Neural cell (in vitro differentiated cells): ENCODE data around the gene ADAMTS2. TPM values are rescaled to one million over a fixed set of nuclear protein-coding genes. Genes with fewer than 3 reads are reported as not detected.

Source experiments
- H2AFZ ChIP-seq: fragments of 200-600, 300-800 bp; sonication (generic), shearing (Covaris generic); 2 replicates; pipeline ENCODE4 v1.6.0; 2014; ENCODE audit warnings: low read depth, mild to moderate bottlenecking, antibody characterized with exemption, low read length, moderate library complexity
- H3F3A ChIP-seq: fragments of 200-600 bp; shearing (Covaris generic); 2 replicates; pipeline ENCODE4 v1.6.1; 2016; ENCODE audit warnings: mild to moderate bottlenecking, moderate library complexity, mixed read lengths, antibody characterized with exemption, low read length; ENCODE audit not compliant: insufficient read depth, poor library complexity, severe bottlenecking
- H3K27ac ChIP-seq: fragments of 200-600, 300-800 bp; sonication (generic), shearing (Covaris generic); 2 replicates; pipeline ENCODE4 v1.5.1; 2014; ENCODE audit warnings: mild to moderate bottlenecking, low read length, moderate library complexity
- H3K27me3 ChIP-seq: fragments of 300-800, 200-600 bp; sonication (generic), shearing (Covaris generic); 2 replicates; pipeline ENCODE4 v1.6.0; 2014; ENCODE audit warnings: mild to moderate bottlenecking, low read depth, low read length, moderate library complexity; ENCODE audit not compliant: insufficient read depth
- H3K36me3 ChIP-seq: fragments of 300-800, 200-600 bp; sonication (generic), shearing (Covaris generic); 2 replicates; pipeline ENCODE4 v1.5.1; 2014; ENCODE audit warnings: mild to moderate bottlenecking, antibody characterized with exemption, low read length, moderate library complexity; ENCODE audit not compliant: insufficient read depth
- H3K4me2 ChIP-seq: fragments of 300-800, 200-600 bp; sonication (generic), shearing (Covaris generic); 2 replicates; pipeline ENCODE4 v1.6.0; 2014; ENCODE audit warnings: mild to moderate bottlenecking, low read length
- H3K4me3 ChIP-seq: fragments of 300-800, 200-600 bp; sonication (generic), shearing (Covaris generic); 2 replicates; pipeline ENCODE4 v1.5.1; 2014; ENCODE audit warnings: mild to moderate bottlenecking, low read length, moderate library complexity
- H3K79me2 ChIP-seq: fragments of 200-600 bp; shearing (Covaris generic); replicated peaks from 2 replicates; pipeline ENCODE4 v1.6.0; 2014; ENCODE audit warnings: mild to moderate bottlenecking, low read length, moderate library complexity; ENCODE audit not compliant: insufficient read depth
- H3K9ac ChIP-seq: fragments of 300-800, 200-600 bp; sonication (generic), shearing (Covaris generic); 2 replicates; pipeline ENCODE4 v1.6.1; 2016; ENCODE audit warnings: mild to moderate bottlenecking, low read length, mixed read lengths
- H3K9me2 ChIP-seq: fragments of 200-600 bp; shearing (Covaris generic); 2 replicates; pipeline ENCODE4 v1.6.1; 2016; ENCODE audit warnings: mild to moderate bottlenecking, low read length, mixed read lengths; ENCODE audit not compliant: insufficient read depth
- H3K9me3 ChIP-seq: fragments of 200-600, 300-800 bp; sonication (generic), shearing (Covaris generic); 2 replicates; pipeline ENCODE4 v1.6.1; 2016; ENCODE audit warnings: mild to moderate bottlenecking, mixed run types, low read length, moderate library complexity, mixed read lengths
- H4K20me1 ChIP-seq: fragments of 200-600 bp; shearing (Covaris generic); 2 replicates; pipeline ENCODE4 v1.6.1; 2016; ENCODE audit warnings: mild to moderate bottlenecking, mixed run types; ENCODE audit not compliant: insufficient read depth
- EP300 ChIP-seq: fragments of 450-650 bp; conservative IDR thresholded peaks from 2 replicates; pipeline ENCODE4 v1.6.1; 2014; ENCODE audit warnings: antibody characterized with exemption, mild to moderate bottlenecking, moderate library complexity; ENCODE audit not compliant: poor library complexity, severe bottlenecking
- EZH2 ChIP-seq: fragments of 200-600, 300-800 bp; shearing (Covaris generic), sonication (generic); IDR thresholded peaks from 2 replicates; pipeline ENCODE4 v1.6.1; 2014; ENCODE audit warnings: antibody characterized with exemption, low read length, borderline replicate concordance, mild to moderate bottlenecking; ENCODE audit not compliant: insufficient read depth, poor library complexity, severe bottlenecking
- MXI1 ChIP-seq: fragments of 450-650 bp; conservative IDR thresholded peaks from 2 replicates; pipeline ENCODE4 v1.6.1; 2014; ENCODE audit warnings: antibody characterized with exemption, mild to moderate bottlenecking; ENCODE audit not compliant: poor library complexity, severe bottlenecking
- POLR2AphosphoS5 ChIP-seq: IDR thresholded peaks from 2 replicates; pipeline ENCODE4 v1.6.1; 2012
- RAD21 ChIP-seq: fragments of 450-650 bp; conservative IDR thresholded peaks from 2 replicates; pipeline ENCODE4 v1.6.1; 2014; ENCODE audit warnings: antibody characterized with exemption, mild to moderate bottlenecking, moderate library complexity
- SMC3 ChIP-seq: fragments of 450-650 bp; conservative IDR thresholded peaks from 2 replicates; pipeline ENCODE4 v1.6.1; 2014; ENCODE audit warnings: antibody characterized with exemption, mild to moderate bottlenecking, moderate library complexity; ENCODE audit not compliant: poor library complexity
- TAF1 ChIP-seq: IDR thresholded peaks from 2 replicates; pipeline ENCODE4 v1.6.1; 2012; ENCODE audit warnings: low read depth
- polyA plus RNA-seq: library from polyadenylated mRNA; depleted of rRNA; stranded (reverse); fragments of >200 nt; gene quantifications from 2 replicates; pipeline ENCODE4 v1.2.3, GENCODE V29; 2014
- TF ChIP-seq, protein P1 (sequence below): IDR thresholded peaks from 2 replicates; pipeline ENCODE4 v1.6.1; 2012; ENCODE audit warnings: borderline replicate concordance

Gene ADAMTS2
- polyA plus RNA-seq, 1 donor from 2014 or later: 0.61 TPM

DNA sequence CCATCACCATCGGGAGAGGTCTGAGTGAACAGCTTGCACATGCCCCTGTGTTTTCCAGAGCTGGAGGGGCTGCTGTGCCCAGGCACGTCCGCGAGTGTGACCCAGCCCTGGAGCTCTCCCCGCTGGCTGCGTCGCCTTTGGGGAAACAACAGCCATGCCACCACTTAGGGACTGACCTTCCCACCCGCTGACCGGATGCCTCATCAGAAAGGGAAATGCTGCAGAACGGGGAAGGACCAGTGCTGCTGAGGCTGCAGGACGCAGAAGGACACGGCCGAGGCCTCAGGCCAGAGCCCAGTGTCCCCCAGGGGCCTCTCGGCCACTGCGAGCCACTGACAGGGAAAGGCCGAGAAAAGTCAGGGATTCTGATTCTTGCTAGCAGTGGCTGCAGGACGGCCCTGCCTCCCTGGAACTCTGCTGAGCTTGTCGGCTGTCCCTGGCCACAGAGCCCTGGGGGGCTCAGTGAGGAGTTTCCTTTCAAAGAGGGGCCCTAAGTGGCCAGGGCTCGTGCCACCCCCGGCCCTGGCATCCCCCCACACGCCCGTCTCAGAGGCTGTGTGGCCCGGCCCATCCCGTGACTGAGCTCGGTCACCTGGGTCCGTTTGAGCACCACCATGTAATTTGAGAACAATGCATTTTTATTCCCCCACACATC, 154.3 kb downstream of the ADAMTS2 start:
- H3K9ac ChIP-seq: no peak overlapping the region
- no peak overlapping the region for H3K4me3 ChIP-seq
- no peaks in the 10 kb centered on the region for H3K9me3 ChIP-seq
- H3K9me2 ChIP-seq: no peaks in the 10 kb centered on the region
- H3K36me3 ChIP-seq: no peaks in the 10 kb centered on the region
- H3F3A ChIP-seq: no peaks in the 10 kb centered on the region
- H3K27me3 ChIP-seq: no peaks in the 10 kb centered on the region
- H4K20me1 ChIP-seq: no peaks in the 10 kb centered on the region
- no peaks in the 10 kb centered on the region for H3K79me2 ChIP-seq
- TF ChIP-seq, protein P1, sequence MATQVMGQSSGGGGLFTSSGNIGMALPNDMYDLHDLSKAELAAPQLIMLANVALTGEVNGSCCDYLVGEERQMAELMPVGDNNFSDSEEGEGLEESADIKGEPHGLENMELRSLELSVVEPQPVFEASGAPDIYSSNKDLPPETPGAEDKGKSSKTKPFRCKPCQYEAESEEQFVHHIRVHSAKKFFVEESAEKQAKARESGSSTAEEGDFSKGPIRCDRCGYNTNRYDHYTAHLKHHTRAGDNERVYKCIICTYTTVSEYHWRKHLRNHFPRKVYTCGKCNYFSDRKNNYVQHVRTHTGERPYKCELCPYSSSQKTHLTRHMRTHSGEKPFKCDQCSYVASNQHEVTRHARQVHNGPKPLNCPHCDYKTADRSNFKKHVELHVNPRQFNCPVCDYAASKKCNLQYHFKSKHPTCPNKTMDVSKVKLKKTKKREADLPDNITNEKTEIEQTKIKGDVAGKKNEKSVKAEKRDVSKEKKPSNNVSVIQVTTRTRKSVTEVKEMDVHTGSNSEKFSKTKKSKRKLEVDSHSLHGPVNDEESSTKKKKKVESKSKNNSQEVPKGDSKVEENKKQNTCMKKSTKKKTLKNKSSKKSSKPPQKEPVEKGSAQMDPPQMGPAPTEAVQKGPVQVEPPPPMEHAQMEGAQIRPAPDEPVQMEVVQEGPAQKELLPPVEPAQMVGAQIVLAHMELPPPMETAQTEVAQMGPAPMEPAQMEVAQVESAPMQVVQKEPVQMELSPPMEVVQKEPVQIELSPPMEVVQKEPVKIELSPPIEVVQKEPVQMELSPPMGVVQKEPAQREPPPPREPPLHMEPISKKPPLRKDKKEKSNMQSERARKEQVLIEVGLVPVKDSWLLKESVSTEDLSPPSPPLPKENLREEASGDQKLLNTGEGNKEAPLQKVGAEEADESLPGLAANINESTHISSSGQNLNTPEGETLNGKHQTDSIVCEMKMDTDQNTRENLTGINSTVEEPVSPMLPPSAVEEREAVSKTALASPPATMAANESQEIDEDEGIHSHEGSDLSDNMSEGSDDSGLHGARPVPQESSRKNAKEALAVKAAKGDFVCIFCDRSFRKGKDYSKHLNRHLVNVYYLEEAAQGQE: no peak
- TF ChIP-seq TAF1 (no peak), POLR2AphosphoS5 (no peak), RAD21 (no peak), EP300 (no peak), EZH2 (no peak), MXI1 (no peak), SMC3 (no peak)
- H2AFZ ChIP-seq: no peak overlapping the region
- H3K4me2 ChIP-seq: no peak overlapping the region
- no peak overlapping the region for H3K27ac ChIP-seq

DNA sequence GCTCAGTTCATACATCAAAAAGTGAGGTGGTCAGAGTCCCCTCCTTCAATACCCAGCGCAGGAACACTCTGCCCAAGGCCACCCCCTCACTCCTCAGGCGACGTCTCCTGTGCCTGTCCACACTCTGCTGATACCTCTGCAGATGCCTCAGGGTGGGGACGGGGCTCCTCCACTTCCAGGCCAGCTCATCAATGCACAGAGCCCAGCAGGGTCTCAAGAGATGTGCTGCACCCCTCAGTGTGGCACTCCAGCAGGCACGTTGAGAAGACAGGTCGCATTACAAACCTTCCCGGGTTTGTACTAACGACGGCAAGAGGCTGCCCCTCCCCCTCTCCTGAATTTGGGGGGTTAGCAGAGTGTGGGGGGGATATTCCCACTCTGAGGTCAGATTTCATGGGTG, 156.6 kb downstream of the ADAMTS2 start:
- H3K9ac ChIP-seq: no peak overlapping the region
- H3K4me3 ChIP-seq: no peak overlapping the region
- H3K9me3 ChIP-seq: no peaks in the 10 kb centered on the region
- no peaks in the 10 kb centered on the region for H3K36me3 ChIP-seq
- H3K9me2 ChIP-seq: no peaks in the 10 kb centered on the region
- H2AFZ ChIP-seq: no peak overlapping the region
- no peaks in the 10 kb centered on the region for H3K27me3 ChIP-seq
- H4K20me1 ChIP-seq: no peaks in the 10 kb centered on the region
- no peaks in the 10 kb centered on the region for H3F3A ChIP-seq
- H3K4me2 ChIP-seq: no peak overlapping the region
- no peaks in the 10 kb centered on the region for H3K79me2 ChIP-seq
- no peak overlapping the region for H3K27ac ChIP-seq
- TF ChIP-seq, protein P1: no peak
